WTC11 (cell line): ENCODE measurements around the gene RCAN3. TPM values are rescaled to one million over a fixed set of nuclear protein-coding genes. Genes with fewer than 3 reads are reported as not detected.

Experiments
- ATAC-seq: fragments of 200-7000 bp; cut with Tn5 transposase; 2 replicates; pipeline ENCODE4 v1.10.0; 2021; ENCODE audit warnings: mild to moderate bottlenecking, moderate library complexity
- CTCF ChIA-PET: fragments of 300-600 bp; sonication (Branson Sonifier 250); formaldehyde crosslinking; loops from one replicate; lab custom pipeline; 2021; ENCODE audit warnings: antibody characterized with exemption; lab: Charles Lee
- POLR2A ChIA-PET: fragments of 350-600 bp; sonication (Branson Sonifier 250); formaldehyde crosslinking; loops from one replicate; lab custom pipeline; 2021; ENCODE audit warnings: antibody characterized with exemption; lab: Charles Lee
- DNase-seq: peaks from one replicate; pipeline ENCODE4 v3.0.0; 2021; ENCODE audit warnings: low spot score
- H3K27ac Mint-ChIP-seq: 2 replicates; pipeline ENCODE4 v1.8.0; 2021; ENCODE audit warnings: mixed read lengths
- H3K27me3 Mint-ChIP-seq: 2 replicates; pipeline ENCODE4 v1.8.0; 2021; ENCODE audit warnings: low read depth, mild to moderate bottlenecking, moderate library complexity, mixed read lengths
- H3K36me3 Mint-ChIP-seq: 2 replicates; pipeline ENCODE4 v1.8.0; 2021; ENCODE audit warnings: mixed read lengths
- H3K4me1 Mint-ChIP-seq: 2 replicates; pipeline ENCODE4 v1.8.0; 2022; ENCODE audit warnings: mixed read lengths
- H3K4me3 Mint-ChIP-seq: 2 replicates; pipeline ENCODE4 v1.8.0; 2021; ENCODE audit warnings: mild to moderate bottlenecking, moderate library complexity, mixed read lengths
- H3K9me3 Mint-ChIP-seq: 2 replicates; pipeline ENCODE4 v1.8.0; 2021; ENCODE audit warnings: mixed read lengths
- FOXJ3 ChIP-seq: sonication (generic); formaldehyde crosslinking; IDR thresholded peaks from 2 replicates; pipeline ENCODE4 v1.9.0; 2021; ENCODE audit warnings: missing genetic modification reagents, mild to moderate bottlenecking, borderline replicate concordance
- IRF1 ChIP-seq: sonication (generic); formaldehyde crosslinking; IDR thresholded peaks from 2 replicates; pipeline ENCODE4 v1.8.0; 2023; ENCODE audit warnings: missing genetic modification reagents
- KAT7 ChIP-seq: sonication (generic); formaldehyde crosslinking; IDR thresholded peaks from 2 replicates; pipeline ENCODE4 v1.8.1; 2023; ENCODE audit warnings: missing genetic modification reagents, mild to moderate bottlenecking, borderline replicate concordance
- MAX ChIP-seq: sonication (generic); formaldehyde crosslinking; IDR thresholded peaks from 2 replicates; pipeline ENCODE4 v1.8.0; 2022; ENCODE audit warnings: mild to moderate bottlenecking, missing genetic modification reagents
- MXD4 ChIP-seq: fragments of 250-450 bp; sonication (Bioruptor Pico); IDR thresholded peaks from 2 replicates; pipeline ENCODE4 v1.8.0; 2021; ENCODE audit warnings: mild to moderate bottlenecking, moderate library complexity, borderline replicate concordance
- NFE2L1 ChIP-seq: sonication (generic); formaldehyde crosslinking; IDR thresholded peaks from 2 replicates; pipeline ENCODE4 v1.8.1; 2023; ENCODE audit warnings: missing genetic modification reagents
- NR1H2 ChIP-seq: sonication (generic); formaldehyde crosslinking; IDR thresholded peaks from 2 replicates; pipeline ENCODE4 v1.9.0; 2021; ENCODE audit warnings: mild to moderate bottlenecking, moderate library complexity, missing genetic modification reagents
- ZNF423 ChIP-seq: fragments of 250-450 bp; sonication (Bioruptor Pico); IDR thresholded peaks from 2 replicates; pipeline ENCODE4 v2.1.2; 2022; ENCODE audit warnings: mild to moderate bottlenecking, moderate library complexity
- total RNA-seq: library from RNA; stranded (reverse); gene quantifications from 3 replicates; pipeline ENCODE4 v1.2.3, GENCODE V29; 2021
- TF ChIP-seq, protein P1 (sequence below): sonication (generic); formaldehyde crosslinking; IDR thresholded peaks from 2 replicates; pipeline ENCODE4 v1.8.0; 2022; ENCODE audit warnings: mild to moderate bottlenecking, missing genetic modification reagents
- TF ChIP-seq, protein P2 (sequence below): sonication (generic); formaldehyde crosslinking; conservative IDR thresholded peaks from 2 replicates; pipeline ENCODE4 v1.8.1; 2023; ENCODE audit warnings: mild to moderate bottlenecking, low read depth, missing genetic modification reagents, moderate library complexity
- TF ChIP-seq, protein P3 (sequence below): sonication (generic); formaldehyde crosslinking; IDR thresholded peaks from 2 replicates; pipeline ENCODE4 v1.8.1; 2023; ENCODE audit warnings: mild to moderate bottlenecking, missing genetic modification reagents, moderate library complexity
- TF ChIP-seq, protein P4 (sequence below): sonication (generic); formaldehyde crosslinking; IDR thresholded peaks from 2 replicates; pipeline ENCODE4 v1.8.0; 2022; ENCODE audit warnings: mild to moderate bottlenecking, missing genetic modification reagents
- TF ChIP-seq, protein P5 (sequence below): sonication (generic); formaldehyde crosslinking; IDR thresholded peaks from 2 replicates; pipeline ENCODE4 v1.8.0; 2023; ENCODE audit warnings: missing genetic modification reagents, mild to moderate bottlenecking, borderline replicate concordance

The RCAN3 gene
- total RNA-seq, 1 experiment from 2014 or later, result 23.3 TPM

DNA sequence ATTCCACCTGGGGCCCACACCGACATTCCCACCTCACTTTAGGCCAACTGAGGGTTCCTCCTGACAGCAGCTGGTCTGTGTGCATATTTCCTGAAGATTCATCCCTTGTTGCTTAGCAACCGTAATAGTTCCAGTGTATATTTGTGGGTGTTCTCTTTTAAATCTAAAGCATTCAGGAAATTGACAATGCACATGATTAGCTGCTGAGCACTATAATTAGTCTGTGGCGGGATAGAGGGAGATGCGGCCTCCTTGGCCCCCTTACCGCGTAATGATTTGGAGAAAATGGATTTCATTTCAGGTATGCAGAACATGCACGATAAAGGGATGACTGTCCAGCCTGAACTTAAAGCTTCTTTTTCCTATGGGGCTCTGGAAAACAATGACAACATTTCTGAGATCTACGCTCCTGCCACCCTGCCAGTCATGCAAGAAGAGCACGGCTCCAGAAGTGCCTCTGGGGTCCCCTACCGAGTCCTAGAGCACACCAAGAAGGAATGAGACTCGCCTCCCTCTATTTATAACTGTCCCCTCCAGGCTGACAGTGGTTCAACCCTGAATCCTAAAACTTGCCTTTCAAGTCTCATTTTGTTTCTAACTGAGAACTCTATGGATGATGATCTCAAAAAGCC lies 33.8 kb upstream of the RCAN3 start:
- no peak for TF ChIP-seq FOXJ3
- TF ChIP-seq, protein P1, sequence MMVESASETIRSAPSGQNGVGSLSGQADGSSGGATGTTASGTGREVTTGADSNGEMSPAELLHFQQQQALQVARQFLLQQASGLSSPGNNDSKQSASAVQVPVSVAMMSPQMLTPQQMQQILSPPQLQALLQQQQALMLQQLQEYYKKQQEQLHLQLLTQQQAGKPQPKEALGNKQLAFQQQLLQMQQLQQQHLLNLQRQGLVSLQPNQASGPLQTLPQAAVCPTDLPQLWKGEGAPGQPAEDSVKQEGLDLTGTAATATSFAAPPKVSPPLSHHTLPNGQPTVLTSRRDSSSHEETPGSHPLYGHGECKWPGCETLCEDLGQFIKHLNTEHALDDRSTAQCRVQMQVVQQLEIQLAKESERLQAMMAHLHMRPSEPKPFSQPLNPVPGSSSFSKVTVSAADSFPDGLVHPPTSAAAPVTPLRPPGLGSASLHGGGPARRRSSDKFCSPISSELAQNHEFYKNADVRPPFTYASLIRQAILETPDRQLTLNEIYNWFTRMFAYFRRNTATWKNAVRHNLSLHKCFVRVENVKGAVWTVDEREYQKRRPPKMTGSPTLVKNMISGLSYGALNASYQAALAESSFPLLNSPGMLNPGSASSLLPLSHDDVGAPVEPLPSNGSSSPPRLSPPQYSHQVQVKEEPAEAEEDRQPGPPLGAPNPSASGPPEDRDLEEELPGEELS (CRISPR knock-in tag), result no peak
- no peak for TF ChIP-seq MXD4 (CRISPR knock-in tag)
- no peak for TF ChIP-seq MAX (CRISPR knock-in tag)
- TF ChIP-seq, protein P2, sequence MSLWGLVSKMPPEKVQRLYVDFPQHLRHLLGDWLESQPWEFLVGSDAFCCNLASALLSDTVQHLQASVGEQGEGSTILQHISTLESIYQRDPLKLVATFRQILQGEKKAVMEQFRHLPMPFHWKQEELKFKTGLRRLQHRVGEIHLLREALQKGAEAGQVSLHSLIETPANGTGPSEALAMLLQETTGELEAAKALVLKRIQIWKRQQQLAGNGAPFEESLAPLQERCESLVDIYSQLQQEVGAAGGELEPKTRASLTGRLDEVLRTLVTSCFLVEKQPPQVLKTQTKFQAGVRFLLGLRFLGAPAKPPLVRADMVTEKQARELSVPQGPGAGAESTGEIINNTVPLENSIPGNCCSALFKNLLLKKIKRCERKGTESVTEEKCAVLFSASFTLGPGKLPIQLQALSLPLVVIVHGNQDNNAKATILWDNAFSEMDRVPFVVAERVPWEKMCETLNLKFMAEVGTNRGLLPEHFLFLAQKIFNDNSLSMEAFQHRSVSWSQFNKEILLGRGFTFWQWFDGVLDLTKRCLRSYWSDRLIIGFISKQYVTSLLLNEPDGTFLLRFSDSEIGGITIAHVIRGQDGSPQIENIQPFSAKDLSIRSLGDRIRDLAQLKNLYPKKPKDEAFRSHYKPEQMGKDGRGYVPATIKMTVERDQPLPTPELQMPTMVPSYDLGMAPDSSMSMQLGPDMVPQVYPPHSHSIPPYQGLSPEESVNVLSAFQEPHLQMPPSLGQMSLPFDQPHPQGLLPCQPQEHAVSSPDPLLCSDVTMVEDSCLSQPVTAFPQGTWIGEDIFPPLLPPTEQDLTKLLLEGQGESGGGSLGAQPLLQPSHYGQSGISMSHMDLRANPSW, result no peak
- TF ChIP-seq, protein P3, sequence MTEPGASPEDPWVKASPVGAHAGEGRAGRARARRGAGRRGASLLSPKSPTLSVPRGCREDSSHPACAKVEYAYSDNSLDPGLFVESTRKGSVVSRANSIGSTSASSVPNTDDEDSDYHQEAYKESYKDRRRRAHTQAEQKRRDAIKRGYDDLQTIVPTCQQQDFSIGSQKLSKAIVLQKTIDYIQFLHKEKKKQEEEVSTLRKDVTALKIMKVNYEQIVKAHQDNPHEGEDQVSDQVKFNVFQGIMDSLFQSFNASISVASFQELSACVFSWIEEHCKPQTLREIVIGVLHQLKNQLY (CRISPR knock-in tag), result no peak
- no peak for TF ChIP-seq ZNF423 (CRISPR knock-in tag)
- no peak for TF ChIP-seq IRF1 (CRISPR knock-in tag)
- TF ChIP-seq KAT7 (CRISPR knock-in tag), result no peak
- no peak for TF ChIP-seq NR1H2 (CRISPR knock-in tag)
- TF ChIP-seq, protein P4, sequence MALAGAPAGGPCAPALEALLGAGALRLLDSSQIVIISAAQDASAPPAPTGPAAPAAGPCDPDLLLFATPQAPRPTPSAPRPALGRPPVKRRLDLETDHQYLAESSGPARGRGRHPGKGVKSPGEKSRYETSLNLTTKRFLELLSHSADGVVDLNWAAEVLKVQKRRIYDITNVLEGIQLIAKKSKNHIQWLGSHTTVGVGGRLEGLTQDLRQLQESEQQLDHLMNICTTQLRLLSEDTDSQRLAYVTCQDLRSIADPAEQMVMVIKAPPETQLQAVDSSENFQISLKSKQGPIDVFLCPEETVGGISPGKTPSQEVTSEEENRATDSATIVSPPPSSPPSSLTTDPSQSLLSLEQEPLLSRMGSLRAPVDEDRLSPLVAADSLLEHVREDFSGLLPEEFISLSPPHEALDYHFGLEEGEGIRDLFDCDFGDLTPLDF (CRISPR knock-in tag), result no peak
- TF ChIP-seq, protein P5, sequence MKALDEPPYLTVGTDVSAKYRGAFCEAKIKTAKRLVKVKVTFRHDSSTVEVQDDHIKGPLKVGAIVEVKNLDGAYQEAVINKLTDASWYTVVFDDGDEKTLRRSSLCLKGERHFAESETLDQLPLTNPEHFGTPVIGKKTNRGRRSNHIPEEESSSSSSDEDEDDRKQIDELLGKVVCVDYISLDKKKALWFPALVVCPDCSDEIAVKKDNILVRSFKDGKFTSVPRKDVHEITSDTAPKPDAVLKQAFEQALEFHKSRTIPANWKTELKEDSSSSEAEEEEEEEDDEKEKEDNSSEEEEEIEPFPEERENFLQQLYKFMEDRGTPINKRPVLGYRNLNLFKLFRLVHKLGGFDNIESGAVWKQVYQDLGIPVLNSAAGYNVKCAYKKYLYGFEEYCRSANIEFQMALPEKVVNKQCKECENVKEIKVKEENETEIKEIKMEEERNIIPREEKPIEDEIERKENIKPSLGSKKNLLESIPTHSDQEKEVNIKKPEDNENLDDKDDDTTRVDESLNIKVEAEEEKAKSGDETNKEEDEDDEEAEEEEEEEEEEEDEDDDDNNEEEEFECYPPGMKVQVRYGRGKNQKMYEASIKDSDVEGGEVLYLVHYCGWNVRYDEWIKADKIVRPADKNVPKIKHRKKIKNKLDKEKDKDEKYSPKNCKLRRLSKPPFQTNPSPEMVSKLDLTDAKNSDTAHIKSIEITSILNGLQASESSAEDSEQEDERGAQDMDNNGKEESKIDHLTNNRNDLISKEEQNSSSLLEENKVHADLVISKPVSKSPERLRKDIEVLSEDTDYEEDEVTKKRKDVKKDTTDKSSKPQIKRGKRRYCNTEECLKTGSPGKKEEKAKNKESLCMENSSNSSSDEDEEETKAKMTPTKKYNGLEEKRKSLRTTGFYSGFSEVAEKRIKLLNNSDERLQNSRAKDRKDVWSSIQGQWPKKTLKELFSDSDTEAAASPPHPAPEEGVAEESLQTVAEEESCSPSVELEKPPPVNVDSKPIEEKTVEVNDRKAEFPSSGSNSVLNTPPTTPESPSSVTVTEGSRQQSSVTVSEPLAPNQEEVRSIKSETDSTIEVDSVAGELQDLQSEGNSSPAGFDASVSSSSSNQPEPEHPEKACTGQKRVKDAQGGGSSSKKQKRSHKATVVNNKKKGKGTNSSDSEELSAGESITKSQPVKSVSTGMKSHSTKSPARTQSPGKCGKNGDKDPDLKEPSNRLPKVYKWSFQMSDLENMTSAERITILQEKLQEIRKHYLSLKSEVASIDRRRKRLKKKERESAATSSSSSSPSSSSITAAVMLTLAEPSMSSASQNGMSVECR (CRISPR knock-in tag), result no peak
- no peak for TF ChIP-seq NFE2L1 (CRISPR knock-in tag)
- ChIA-PET CTCF (no interaction called here), POLR2A (no interaction called here)
- ATAC-seq (no peak), DNase-seq (no peak)
- peaks cover 50% of the 10 kb centered on the region for H3K4me1 Mint-ChIP-seq
- 0 out of 2 replicates have a peak overlapping the region, but pooled peaks have one; percentile 27 for H3K27ac Mint-ChIP-seq
- no peaks in the 10 kb centered on the region for H3K27me3 Mint-ChIP-seq
- H3K4me3 Mint-ChIP-seq, result no peak overlapping the region
- H3K9me3 Mint-ChIP-seq, result peaks cover 16% of the 10 kb centered on the region
- H3K36me3 Mint-ChIP-seq, result peaks cover 11% of the 10 kb centered on the region
